ENCODE measurements around the gene NFE2L2. TPM values are rescaled to one million over a fixed set of nuclear protein-coding genes. Genes with fewer than 3 reads are reported as not detected.

The NFE2L2 gene
- total and polyA plus RNA-seq, 9 of the 15 experiments (the other 6 are each of a cell fraction or from before 2014, with no cell fraction given): 29.3 to 120 (median 59.3) TPM

DNA sequence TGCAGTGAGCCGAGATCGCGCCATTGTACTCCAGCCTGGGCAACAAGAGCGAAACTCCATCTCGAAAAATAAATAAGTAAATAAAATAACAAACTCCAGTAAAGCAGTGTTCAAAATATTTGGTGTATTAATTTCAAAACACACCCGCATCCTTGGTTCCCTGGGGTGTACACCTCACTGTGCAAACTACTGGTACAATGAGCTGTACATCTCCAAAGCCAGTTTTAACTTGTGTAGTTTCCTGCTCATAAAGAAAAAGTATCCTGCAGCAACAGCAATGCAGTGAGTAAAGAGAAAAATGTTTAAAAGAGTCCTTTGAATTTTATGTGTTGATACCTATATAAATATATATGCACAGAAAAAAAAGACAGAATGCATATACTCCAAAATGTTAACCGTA lies 4.4 kb upstream of the NFE2L2 start:
- H3K9ac ChIP-seq (ENCODE audit: insufficient read depth in 1 of 2, low read depth in 2 of 2, low read length in 2 of 2): no peak overlapping the region
- H3K27ac ChIP-seq (ENCODE audit: extremely low read depth, low read depth, low read length): no peak overlapping the region
- H3K4me3 ChIP-seq: no peak overlapping the region
- H3K9me1 ChIP-seq (ENCODE audit: control insufficient read depth, insufficient read depth, low read length): no peaks in the 10 kb centered on the region
- H3K27me3 ChIP-seq (ENCODE audit: control insufficient read depth in 2 of 2, insufficient read depth in 2 of 2, low read length in 2 of 2): no peaks in the 10 kb centered on the region
- no peaks in the 10 kb centered on the region for H3K9me3 ChIP-seq (replicated peaks; ENCODE audit: control insufficient read depth, insufficient read depth, low read depth, low read length)
- no peak for FAIRE-seq
- no peak overlapping the region for H2AFZ ChIP-seq (ENCODE audit: low read depth, low read length)
- CTCF ChIA-PET (ENCODE audit: low intra/inter-chr PET ratio): no interaction called here
- no TSS peak for BruUV-seq (replicated peaks)
- POLR2A ChIA-PET: interaction anchor here (12.9 kb wide), 1 partner anchor 15 kb away, joined by 199 read pairs; no protein-coding TSS in a partner anchor
- intact Hi-C loops (cut with micrococcal nuclease): loop anchor here (5.0 to 10.0 kb wide), 3 partner anchors 123 to 346 kb away; partner anchors contain the start of gene AGPS
- no peaks in the 10 kb centered on the region for H4K20me1 ChIP-seq (replicated peaks; ENCODE audit: control insufficient read depth, insufficient read depth, low read length)
- peaks cover 5% of the 10 kb centered on the region for H3K79me2 ChIP-seq (ENCODE audit: control insufficient read depth, insufficient read depth, low read length)
- TF ChIP-seq GTF2E2 (tag; IDR thresholded peaks at IDR 0.05) (no peak), ARNT (IDR thresholded peaks at IDR 0.05) (no peak), ZNF780A (CRISPR knock-in tag; IDR thresholded peaks at IDR 0.05) (no peak), MYBL2 (IDR thresholded peaks at IDR 0.05; ENCODE audit: low read depth) (no peak), MYBL2 (CRISPR knock-in tag; IDR thresholded peaks at IDR 0.05; ENCODE audit: borderline replicate concordance) (no peak), KDM5B (IDR thresholded peaks at IDR 0.05; ENCODE audit: insufficient replicate concordance, low read depth, low read length) (no peak), PHF21A (IDR thresholded peaks at IDR 0.05; ENCODE audit: borderline replicate concordance, low read depth) (no peak), SETDB1 (IDR thresholded peaks at IDR 0.05; ENCODE audit: low read length) (no peak), NFRKB (IDR thresholded peaks at IDR 0.05; ENCODE audit: low read depth) (no peak), CTBP1 (IDR thresholded peaks at IDR 0.05; ENCODE audit: borderline replicate concordance) (no peak), NFIX (CRISPR knock-in tag; IDR thresholded peaks at IDR 0.05; ENCODE audit: low read depth) (no peak), MAFG (tag; conservative IDR thresholded peaks at IDR 0.05) (no peak), RBBP5 (IDR thresholded peaks at IDR 0.05; ENCODE audit: borderline replicate concordance, insufficient read depth, low read length, poor library complexity, severe bottlenecking) (no peak), ERF (CRISPR knock-in tag; IDR thresholded peaks at IDR 0.05) (no peak), SAP30 (IDR thresholded peaks at IDR 0.05; ENCODE audit: borderline replicate concordance, insufficient read depth, low read depth, low read length, poor library complexity, severe bottlenecking) (no peak), SRSF3 (IDR thresholded peaks at IDR 0.05; ENCODE audit: insufficient read depth, low read length) (no peak), ZNF217 (CRISPR knock-in tag; IDR thresholded peaks at IDR 0.05) (no peak), FOXP1 (CRISPR knock-in tag; IDR thresholded peaks at IDR 0.05) (no peak), RCOR1 (IDR thresholded peaks at IDR 0.05; ENCODE audit: borderline replicate concordance in 1 of 2, low read depth in 2 of 2, low read length in 2 of 2) (no peak)
- TF ChIP-seq, protein P1, sequence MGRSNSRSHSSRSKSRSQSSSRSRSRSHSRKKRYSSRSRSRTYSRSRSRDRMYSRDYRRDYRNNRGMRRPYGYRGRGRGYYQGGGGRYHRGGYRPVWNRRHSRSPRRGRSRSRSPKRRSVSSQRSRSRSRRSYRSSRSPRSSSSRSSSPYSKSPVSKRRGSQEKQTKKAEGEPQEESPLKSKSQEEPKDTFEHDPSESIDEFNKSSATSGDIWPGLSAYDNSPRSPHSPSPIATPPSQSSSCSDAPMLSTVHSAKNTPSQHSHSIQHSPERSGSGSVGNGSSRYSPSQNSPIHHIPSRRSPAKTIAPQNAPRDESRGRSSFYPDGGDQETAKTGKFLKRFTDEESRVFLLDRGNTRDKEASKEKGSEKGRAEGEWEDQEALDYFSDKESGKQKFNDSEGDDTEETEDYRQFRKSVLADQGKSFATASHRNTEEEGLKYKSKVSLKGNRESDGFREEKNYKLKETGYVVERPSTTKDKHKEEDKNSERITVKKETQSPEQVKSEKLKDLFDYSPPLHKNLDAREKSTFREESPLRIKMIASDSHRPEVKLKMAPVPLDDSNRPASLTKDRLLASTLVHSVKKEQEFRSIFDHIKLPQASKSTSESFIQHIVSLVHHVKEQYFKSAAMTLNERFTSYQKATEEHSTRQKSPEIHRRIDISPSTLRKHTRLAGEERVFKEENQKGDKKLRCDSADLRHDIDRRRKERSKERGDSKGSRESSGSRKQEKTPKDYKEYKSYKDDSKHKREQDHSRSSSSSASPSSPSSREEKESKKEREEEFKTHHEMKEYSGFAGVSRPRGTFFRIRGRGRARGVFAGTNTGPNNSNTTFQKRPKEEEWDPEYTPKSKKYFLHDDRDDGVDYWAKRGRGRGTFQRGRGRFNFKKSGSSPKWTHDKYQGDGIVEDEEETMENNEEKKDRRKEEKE (IDR thresholded peaks at IDR 0.05; ENCODE audit: borderline replicate concordance in 1 of 2, control insufficient read depth in 1 of 2, low read depth in 2 of 2, low read length in 1 of 2): no peak
- no peak for ATAC-seq
- H3K4me2 ChIP-seq (ENCODE audit: insufficient read depth, low read length): no peak overlapping the region
- H3K36me3 ChIP-seq (ENCODE audit: control insufficient read depth, insufficient read depth, low read length): no peaks in the 10 kb centered on the region
- WGBS (ENCODE audit: insufficient coverage, low coverage, missing lambda C conversion rate): 88% methylated on average over 7 of the region's 7 CpGs
- in situ Hi-C loops (cut with MboI): no loop called here
- peaks cover 12 to 25% of the 10 kb centered on the region in 2 experiments for H3K4me1 ChIP-seq (replicated peaks in 1 of 2; ENCODE audit: control insufficient read depth in 2 of 2, insufficient read depth in 2 of 2, low read length in 2 of 2)
- no peak for DNase-seq (ENCODE audit: extremely low read depth in 1 of 4, low spot score in 3 of 4)

Measured in K562 (cell line).